ENCODE results near the gene CEP68. TPM values are rescaled to one million over a fixed set of nuclear protein-coding genes. Genes with fewer than 3 reads are reported as not detected.
A peak's percentile ranks its signal among the peaks of the same experiment; 100 is the strongest.

The CEP68 gene
- total and polyA plus RNA-seq, 11 donors = 6.5 to 26.8 (median 16.4) TPM

DNA sequence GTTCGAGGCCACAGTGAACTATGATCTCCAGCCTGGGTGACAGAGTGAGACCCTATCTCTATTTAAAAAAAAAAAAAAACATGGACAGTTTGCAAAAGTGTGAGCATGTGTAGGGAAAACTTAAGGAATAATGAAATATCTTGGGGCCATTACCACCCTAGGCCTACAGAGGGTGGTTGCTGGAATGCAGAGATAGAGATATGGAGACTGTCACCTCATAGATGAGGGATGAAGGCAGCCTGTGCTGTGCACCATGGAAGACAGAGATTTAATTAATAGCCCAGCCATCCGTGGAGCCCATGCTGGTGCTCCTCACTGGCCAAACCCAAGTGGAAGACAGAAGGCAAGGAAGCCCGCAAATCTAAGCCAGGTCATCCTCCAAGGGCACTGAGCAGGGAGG, 16.6 kb upstream of the CEP68 start:
- WGBS, 4 donors = 86 to 97% (median 93%) methylated on average over 3 of the region's 3 CpGs
- no peaks in the 10 kb centered on the region for H3K36me3 ChIP-seq
- TF ChIP-seq POLR2A (IDR thresholded peaks at IDR 0.05) = no peak
- TF ChIP-seq, protein P1, sequence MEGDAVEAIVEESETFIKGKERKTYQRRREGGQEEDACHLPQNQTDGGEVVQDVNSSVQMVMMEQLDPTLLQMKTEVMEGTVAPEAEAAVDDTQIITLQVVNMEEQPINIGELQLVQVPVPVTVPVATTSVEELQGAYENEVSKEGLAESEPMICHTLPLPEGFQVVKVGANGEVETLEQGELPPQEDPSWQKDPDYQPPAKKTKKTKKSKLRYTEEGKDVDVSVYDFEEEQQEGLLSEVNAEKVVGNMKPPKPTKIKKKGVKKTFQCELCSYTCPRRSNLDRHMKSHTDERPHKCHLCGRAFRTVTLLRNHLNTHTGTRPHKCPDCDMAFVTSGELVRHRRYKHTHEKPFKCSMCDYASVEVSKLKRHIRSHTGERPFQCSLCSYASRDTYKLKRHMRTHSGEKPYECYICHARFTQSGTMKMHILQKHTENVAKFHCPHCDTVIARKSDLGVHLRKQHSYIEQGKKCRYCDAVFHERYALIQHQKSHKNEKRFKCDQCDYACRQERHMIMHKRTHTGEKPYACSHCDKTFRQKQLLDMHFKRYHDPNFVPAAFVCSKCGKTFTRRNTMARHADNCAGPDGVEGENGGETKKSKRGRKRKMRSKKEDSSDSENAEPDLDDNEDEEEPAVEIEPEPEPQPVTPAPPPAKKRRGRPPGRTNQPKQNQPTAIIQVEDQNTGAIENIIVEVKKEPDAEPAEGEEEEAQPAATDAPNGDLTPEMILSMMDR (IDR thresholded peaks at IDR 0.05) = no peak
- H3K4me1 ChIP-seq = peaks cover 0 to 17% (median 4%) of the 10 kb centered on the region in 12 donors
- no peaks in the 10 kb centered on the region for H3K27me3 ChIP-seq
- DNase-seq (no peak), ATAC-seq (no peak)
- H3K9me3 ChIP-seq = peaks cover 0 to 10% (median 5%) of the 10 kb centered on the region in 12 donors
- intact Hi-C loops (cut with DNase I) = loop anchor here (1.0 to 10.0 kb wide), 10 partner anchors 47 to 533 kb away; partner anchors contain the start of gene SLC1A4 (in 4 of the 10)
- H3K27ac ChIP-seq = no peak overlapping the region
- H3K4me3 ChIP-seq = no peak overlapping the region

DNA sequence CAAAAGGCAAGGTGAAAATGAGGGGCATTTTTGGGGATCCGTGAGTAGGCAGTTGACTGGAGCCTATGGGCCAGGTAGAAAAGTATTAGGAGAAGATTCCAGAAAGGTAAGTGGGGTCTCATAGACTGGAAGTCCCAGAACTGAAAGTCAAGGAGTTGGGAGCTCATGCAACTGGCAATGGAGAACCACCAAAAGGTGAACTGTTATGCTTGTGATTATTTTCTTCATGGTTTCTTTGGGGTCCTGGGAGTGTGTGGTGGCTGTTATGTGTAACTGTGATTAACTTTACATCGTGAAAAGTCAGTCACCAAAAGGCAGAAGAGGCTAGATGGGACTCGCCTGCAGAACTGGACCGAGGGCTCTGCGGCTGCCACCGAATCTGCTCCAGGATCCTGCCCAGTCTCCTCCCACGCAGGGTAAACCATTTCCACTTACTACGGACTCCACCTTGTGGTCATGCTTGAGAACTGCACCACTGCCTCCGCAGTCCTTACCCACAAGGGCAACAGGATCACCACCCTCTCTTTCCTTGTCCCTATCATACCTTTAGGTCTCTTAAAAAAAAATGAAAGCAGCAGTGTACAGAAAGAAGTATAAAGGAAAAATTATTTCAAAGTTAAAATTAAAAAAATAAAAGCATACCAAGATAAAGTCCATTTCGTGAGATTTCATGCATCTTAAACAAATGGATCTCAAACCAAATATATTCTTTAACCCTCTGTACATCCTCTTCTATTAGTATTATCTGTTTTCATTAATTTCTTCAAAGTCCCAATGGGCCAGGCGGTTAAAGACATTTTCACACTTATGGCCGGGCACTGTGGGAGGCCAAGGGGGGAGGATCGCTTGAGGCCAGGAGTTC, 15.6 kb upstream of the CEP68 start:
- peak overlapping the region in 8 of 12 donors; percentile 4 to 34 (median 18) for H3K4me3 ChIP-seq
- 32 to 34% (median 33%) methylated on average over 13 of the region's 13 CpGs for WGBS, 4 donors

DNA sequence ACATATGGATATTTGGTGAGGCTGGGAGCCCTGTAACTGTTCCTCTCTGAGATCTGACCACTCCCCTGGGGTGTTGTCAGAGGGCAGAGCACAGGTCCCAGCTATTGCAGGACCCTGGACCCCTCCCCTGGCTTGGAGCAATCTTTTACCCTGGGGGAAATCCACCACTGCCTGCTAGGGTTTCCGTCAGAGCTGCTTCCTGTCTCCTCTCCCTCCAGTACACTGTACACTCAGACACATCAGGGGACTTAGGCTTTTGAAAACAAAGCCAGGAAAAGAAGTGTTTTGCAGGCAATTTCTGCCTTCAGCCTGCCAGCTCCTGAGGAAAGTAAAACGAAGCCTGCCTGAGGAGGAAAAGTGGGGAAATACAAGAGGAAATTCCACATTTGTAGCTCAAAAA, 13.2 kb upstream of the CEP68 start:
- peaks cover 0 to 14% (median 5%) of the 10 kb centered on the region in 12 donors for H3K9me3 ChIP-seq
- no peak for DNase-seq
- WGBS, 4 donors = 43 to 60% (median 54%) methylated on average over 2 of the region's 2 CpGs
- TF ChIP-seq, protein P1 (IDR thresholded peaks at IDR 0.05) = no peak
- TF ChIP-seq POLR2A (IDR thresholded peaks at IDR 0.05) = no peak
- H3K4me1 ChIP-seq = peaks cover 0 to 17% (median 4%) of the 10 kb centered on the region in 12 donors
- no peak overlapping the region for H3K4me3 ChIP-seq
- no peaks in the 10 kb centered on the region for H3K36me3 ChIP-seq
- intact Hi-C loops (cut with DNase I) = loop anchor here in 7 of 10 donors (5.0 to 10.0 kb wide), 7 partner anchors 51 to 529 kb away; partner anchors contain the start of gene SLC1A4 (in 3 of the 7)
- H3K27ac ChIP-seq = peak overlapping the region in 8 of 12 donors; percentile 4 to 67 (median 55)
- no peaks in the 10 kb centered on the region for H3K27me3 ChIP-seq
- peak in 2 of 4 donors; percentile 16 to 55 for ATAC-seq

More for the DNA sequence above, 15.6 kb upstream of the CEP68 start:
- DNase-seq (peak; percentile 84 to 88 (median 87)), ATAC-seq (peak; percentile 71 to 97 (median 96))
- Histone ChIP-seq H3K36me3 (no peaks in the 10 kb centered on the region), H3K27ac (no peak overlapping the region), H3K27me3 (no peaks in the 10 kb centered on the region), H3K9me3 (peaks cover 0 to 13% (median 5%) of the 10 kb centered on the region in 12 donors), H3K4me1 (peaks cover 0 to 17% (median 4%) of the 10 kb centered on the region in 12 donors)
- intact Hi-C loops (cut with DNase I) = loop anchor here (1.0 to 10.0 kb wide), 10 partner anchors 48 to 532 kb away; partner anchors contain the start of gene SLC1A4 (in 4 of the 10)
- TF ChIP-seq, protein P1 (IDR thresholded peaks at IDR 0.05) = peak; percentile 93 to 99 (median 96)
- TF ChIP-seq POLR2A (IDR thresholded peaks at IDR 0.05) = no peak

Measured in heart left ventricle (tissue), 16 donors.